Cardiac fibroblast (primary cell): ENCODE data around the gene TULP3.

ENCODE experiments used
- DNase-seq, 2 donors: peaks; one replicate each; pipeline versions ENCODE4 v3.0.0 to v3.0.0-alpha.2; 2010; ENCODE audit warnings: low read depth in 2 of 2
- H3K4me3 ChIP-seq, 2 donors: replicated peaks in 1 of 2; 1 replicate in 1 of 2; 2 replicates in 1 of 2; pipeline ENCODE4 v1.5.1; 2011; ENCODE audit warnings: low read depth in 2 of 2, low read length in 2 of 2, mild to moderate bottlenecking in 2 of 2, moderate library complexity in 1 of 2
- TF ChIP-seq, protein P1 (sequence below): IDR thresholded peaks from one replicate; pipeline ENCODE4 v1.5.1; 2011; ENCODE audit warnings: low read depth, mild to moderate bottlenecking, low read length, inconsistent platforms

TULP3 gene

DNA sequence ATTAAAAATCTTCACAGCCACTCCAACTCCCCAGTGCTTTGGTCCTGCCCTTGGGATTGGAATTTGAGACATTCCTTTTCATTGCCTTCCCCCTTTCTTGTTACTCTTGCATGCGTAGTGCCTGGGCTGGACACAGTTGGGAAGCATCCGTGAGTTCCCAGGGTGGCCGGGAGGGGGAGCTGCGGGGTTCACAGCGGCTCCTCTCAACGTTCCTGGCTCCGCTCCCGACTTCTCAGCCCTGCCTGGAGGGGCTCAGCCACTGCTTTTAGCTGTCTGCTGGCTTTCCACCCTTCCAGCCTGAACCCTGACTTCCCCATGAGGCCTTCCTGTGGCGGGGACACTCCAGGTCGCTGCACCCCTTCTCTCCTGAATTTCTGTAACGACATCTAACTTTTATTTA is 37.1 kb upstream of the TULP3 start:
- peak; percentile 82 to 86 for DNase-seq
- TF ChIP-seq, protein P1, sequence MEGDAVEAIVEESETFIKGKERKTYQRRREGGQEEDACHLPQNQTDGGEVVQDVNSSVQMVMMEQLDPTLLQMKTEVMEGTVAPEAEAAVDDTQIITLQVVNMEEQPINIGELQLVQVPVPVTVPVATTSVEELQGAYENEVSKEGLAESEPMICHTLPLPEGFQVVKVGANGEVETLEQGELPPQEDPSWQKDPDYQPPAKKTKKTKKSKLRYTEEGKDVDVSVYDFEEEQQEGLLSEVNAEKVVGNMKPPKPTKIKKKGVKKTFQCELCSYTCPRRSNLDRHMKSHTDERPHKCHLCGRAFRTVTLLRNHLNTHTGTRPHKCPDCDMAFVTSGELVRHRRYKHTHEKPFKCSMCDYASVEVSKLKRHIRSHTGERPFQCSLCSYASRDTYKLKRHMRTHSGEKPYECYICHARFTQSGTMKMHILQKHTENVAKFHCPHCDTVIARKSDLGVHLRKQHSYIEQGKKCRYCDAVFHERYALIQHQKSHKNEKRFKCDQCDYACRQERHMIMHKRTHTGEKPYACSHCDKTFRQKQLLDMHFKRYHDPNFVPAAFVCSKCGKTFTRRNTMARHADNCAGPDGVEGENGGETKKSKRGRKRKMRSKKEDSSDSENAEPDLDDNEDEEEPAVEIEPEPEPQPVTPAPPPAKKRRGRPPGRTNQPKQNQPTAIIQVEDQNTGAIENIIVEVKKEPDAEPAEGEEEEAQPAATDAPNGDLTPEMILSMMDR, result peak; percentile 98
- H3K4me3 ChIP-seq, result peak overlapping the region in 1 of 2 donors; percentile 21

DNA sequence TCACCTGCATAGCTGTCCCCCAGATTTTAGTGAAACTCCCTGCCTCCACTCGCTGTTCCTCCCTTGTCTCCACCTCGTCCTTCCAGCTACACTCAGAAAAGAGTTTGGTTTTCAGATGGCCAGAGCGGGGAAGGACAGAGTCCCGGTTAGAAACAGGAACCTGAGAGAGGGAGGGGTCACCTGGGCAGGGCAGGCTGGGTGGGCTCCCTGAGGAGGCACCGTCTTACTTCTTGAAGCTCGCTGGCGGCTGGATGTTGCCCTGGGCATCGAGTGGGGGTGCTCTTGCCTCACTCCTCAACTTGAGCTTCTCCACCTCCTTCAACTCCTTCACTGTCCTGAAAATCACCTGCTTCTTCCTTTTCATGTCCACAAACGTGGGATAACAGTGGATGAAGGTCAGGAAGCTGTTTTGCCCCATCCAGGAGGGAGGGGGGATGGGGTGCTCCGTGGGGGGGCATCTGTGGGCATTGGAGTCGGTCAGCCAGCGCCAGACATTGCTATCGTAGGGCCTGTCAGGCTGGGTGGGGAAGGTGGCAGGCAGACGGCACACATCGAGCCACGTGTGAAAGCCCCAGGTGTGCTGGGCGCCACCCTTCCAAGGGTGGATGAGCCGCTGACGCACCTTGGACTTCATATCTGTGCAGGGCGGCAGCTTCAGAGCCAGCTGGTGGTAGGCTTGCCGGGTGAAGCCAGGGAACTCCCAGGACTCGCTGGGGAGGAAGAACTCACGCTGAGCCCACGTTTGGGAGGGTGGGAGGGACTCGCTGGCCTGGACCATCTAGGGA is 35.8 kb upstream of the TULP3 start:
- no peak for DNase-seq
- TF ChIP-seq, protein P1, result no peak
- no peak overlapping the region for H3K4me3 ChIP-seq

DNA sequence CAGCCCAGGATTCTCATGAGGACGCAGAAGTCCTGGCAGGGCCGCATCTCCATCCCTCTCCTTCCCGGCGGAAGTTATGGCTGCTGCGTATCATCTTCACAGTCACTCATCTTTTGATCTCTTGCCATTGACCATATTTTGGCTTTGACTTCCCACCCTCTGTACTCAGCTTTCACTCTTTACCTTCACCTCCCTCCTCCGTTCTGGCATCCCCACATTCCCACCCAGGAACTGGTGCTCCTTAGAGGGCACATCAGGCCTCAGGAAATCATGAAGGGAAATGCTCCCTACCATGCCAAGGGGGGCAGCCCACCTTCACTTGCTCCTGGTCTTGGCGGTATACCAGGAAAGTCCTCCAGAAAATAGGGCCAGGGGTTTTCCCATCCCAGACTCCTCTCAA is 35.1 kb upstream of the TULP3 start:
- H3K4me3 ChIP-seq, result no peak overlapping the region
- no peak for DNase-seq
- TF ChIP-seq, protein P1, result no peak

DNA sequence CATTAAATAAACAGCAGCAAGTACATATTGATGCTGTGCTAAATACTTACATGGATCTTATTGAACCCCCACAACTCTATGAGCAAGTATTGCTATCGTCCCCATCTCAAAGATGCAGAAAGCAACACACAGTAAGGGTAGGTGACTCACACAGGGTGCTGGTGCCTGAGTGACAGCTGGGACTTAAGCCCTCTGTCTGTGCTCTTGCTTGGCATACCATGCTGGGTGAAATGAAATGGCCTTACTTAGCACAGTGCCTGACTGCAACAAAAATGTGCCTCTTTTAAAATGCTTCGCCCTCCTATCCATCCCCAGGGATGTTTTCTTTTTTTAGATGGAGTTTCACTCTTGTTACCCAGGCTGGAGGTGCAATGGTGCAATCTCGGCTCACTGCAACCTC is 34.6 kb upstream of the TULP3 start:
- TF ChIP-seq, protein P1, result no peak
- no peak overlapping the region for H3K4me3 ChIP-seq
- no peak for DNase-seq

DNA sequence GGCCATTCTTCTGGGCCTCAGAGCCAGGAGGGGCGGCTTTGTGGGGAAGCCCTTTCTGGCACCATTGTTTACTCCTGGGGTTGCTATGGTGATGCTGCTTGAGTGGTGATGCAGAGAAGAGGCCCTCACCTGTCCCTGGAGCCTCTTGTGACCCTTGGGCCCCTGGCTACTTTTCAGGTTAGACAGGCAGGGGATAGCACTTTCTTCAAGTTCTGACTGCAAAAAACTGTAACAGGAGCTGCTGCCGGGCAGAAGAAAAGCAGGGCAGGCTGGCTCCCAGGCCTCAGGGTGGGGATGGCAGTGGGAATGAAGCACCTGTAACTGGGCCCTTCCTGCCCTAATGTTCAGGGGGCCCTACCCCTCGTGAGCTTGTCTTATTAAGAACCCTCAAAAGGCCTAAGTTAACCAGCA is 33.7 kb upstream of the TULP3 start, which contains the start of gene TEX52:
TEX52 (minus strand) TSS at position 19 of the 411 bp plus-strand sequence; CDS start at position 6, 13 bp downstream.
- TF ChIP-seq, protein P1, result no peak
- no peak for DNase-seq
- no peak within 1 kb of the TSS for H3K4me3 ChIP-seq

DNA sequence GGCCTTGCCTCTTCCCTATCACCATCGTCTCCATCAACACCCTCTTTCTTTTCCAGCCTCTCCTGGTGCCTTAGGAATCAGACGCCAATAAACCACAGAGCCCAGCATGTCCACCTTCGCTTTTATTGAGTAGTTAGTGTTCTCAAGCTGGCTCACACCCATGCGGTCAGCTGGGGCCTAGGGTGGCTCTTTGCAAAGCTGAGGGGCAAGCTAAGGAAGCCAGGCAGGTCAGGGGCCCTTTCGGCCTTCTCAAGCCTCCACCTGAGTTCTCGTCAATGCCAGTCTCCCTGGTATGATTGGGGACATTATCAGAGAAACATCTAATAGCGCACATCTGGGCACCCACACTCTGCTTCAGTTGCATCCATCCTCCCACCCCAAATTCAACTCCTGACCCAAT is 33.1 kb upstream of the TULP3 start:
- DNase-seq, result no peak
- TF ChIP-seq, protein P1, result no peak
- H3K4me3 ChIP-seq, result no peak overlapping the region

DNA sequence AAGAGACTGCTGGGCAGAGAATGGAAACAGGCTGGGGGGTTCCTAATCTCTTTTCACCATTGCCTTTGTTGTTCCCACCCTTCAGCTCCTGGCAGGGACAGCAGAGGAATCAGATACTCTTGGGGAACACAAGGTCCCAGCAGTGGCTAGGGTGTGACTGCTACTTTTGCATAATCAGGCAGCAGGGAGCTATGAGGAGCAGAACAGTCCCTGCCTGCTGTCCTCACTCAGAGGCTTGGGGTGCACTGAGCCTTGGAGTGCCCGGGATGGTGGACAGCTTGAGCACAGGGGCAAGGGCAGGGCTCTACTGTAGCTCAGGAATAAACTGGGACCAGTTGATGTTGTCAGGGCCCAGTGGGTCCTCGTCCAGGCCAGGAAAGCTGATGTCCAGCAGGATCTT is 32.4 kb upstream of the TULP3 start:
- DNase-seq, result no peak
- no peak overlapping the region for H3K4me3 ChIP-seq
- TF ChIP-seq, protein P1, result no peak
